Liver (tissue), 9 donors: ENCODE data around the gene ZDHHC11. TPM values are rescaled to one million over a fixed set of nuclear protein-coding genes. Genes with fewer than 3 reads are reported as not detected.
"Not testable (repeated sequence)": the region's sequence is repeated elsewhere in the genome, so short reads cannot be mapped to it uniquely, and the experiment has no call there.

Experiments used
- DNase-seq: peaks from one replicate; pipeline ENCODE4 v3.0.0-alpha.2; 2017; ENCODE audit warnings: low spot score
- H3K27ac ChIP-seq, 2 donors: one replicate each; pipeline ENCODE4 v1.7.0; 2013; ENCODE audit warnings: inconsistent platforms in 2 of 2, low read length in 2 of 2, control low read depth in 1 of 2, low read depth in 1 of 2, mild to moderate bottlenecking in 1 of 2
- H3K27me3 ChIP-seq, 4 donors: one replicate each; pipeline versions ENCODE4 v1.6.1 to v1.7.0; 2013; ENCODE audit warnings: low read length in 3 of 4, inconsistent platforms in 1 of 4, mild to moderate bottlenecking in 1 of 4, moderate library complexity in 1 of 4; ENCODE audit not compliant: control insufficient read depth in 4 of 4, insufficient read depth in 4 of 4
- H3K36me3 ChIP-seq, 4 donors: one replicate each; pipeline versions ENCODE4 v1.6.1 to v1.7.0; 2013; ENCODE audit warnings: low read length in 3 of 4, mild to moderate bottlenecking in 3 of 4, low read depth in 1 of 4, moderate library complexity in 1 of 4; ENCODE audit not compliant: control insufficient read depth in 4 of 4, insufficient read depth in 3 of 4
- H3K4me1 ChIP-seq, 4 donors: one replicate each; pipeline versions ENCODE4 v1.6.1 to v1.7.0; 2013; ENCODE audit warnings: low read length in 3 of 4, mild to moderate bottlenecking in 3 of 4, moderate library complexity in 1 of 4; ENCODE audit not compliant: control insufficient read depth in 4 of 4, insufficient read depth in 4 of 4
- H3K4me3 ChIP-seq, 3 donors: one replicate each; pipeline versions ENCODE4 v1.6.1 to v1.7.0; 2013; ENCODE audit warnings: low read length in 3 of 3, control low read depth in 1 of 3, low read depth in 1 of 3, mild to moderate bottlenecking in 1 of 3
- H3K9ac ChIP-seq, 2 donors: one replicate each; pipeline ENCODE4 v1.7.0; 2013; ENCODE audit warnings: low read length in 2 of 2, mild to moderate bottlenecking in 2 of 2, moderate library complexity in 2 of 2, control low read depth in 1 of 2, low read depth in 1 of 2
- H3K9me3 ChIP-seq, 4 donors: one replicate each; pipeline versions ENCODE4 v1.6.1 to v1.7.0; 2013; ENCODE audit warnings: low read length in 3 of 4; ENCODE audit not compliant: control insufficient read depth in 4 of 4
- EGR1 ChIP-seq, 2 donors: IDR thresholded peaks; 2 replicates each; pipeline ENCODE4 v1.6.1; 2016 to 2018; ENCODE audit warnings: antibody characterized with exemption in 2 of 2, low read depth in 2 of 2
- FOXA1 ChIP-seq: IDR thresholded peaks from 2 replicates; pipeline ENCODE4 v1.6.1; 2016; ENCODE audit warnings: antibody characterized with exemption
- GABPA ChIP-seq, 2 donors: IDR thresholded peaks in 1 of 2; conservative IDR thresholded peaks in 1 of 2; 2 replicates each; pipeline ENCODE4 v1.6.1; 2016; ENCODE audit warnings: antibody characterized with exemption in 2 of 2, mild to moderate bottlenecking in 1 of 2, moderate library complexity in 1 of 2
- HNF4A ChIP-seq, 2 donors: conservative IDR thresholded peaks; 2 replicates each; pipeline ENCODE4 v1.6.1; 2016; ENCODE audit warnings: antibody characterized with exemption in 2 of 2, mild to moderate bottlenecking in 2 of 2
- HNF4G ChIP-seq: IDR thresholded peaks from 2 replicates; pipeline ENCODE4 v1.6.1; 2016; ENCODE audit warnings: antibody characterized with exemption
- NR2F2 ChIP-seq: IDR thresholded peaks from 2 replicates; pipeline ENCODE4 v1.6.1; 2016; ENCODE audit warnings: antibody characterized with exemption
- RAD21 ChIP-seq, 2 donors: IDR thresholded peaks; 2 replicates each; pipeline ENCODE4 v1.6.1; 2016; ENCODE audit warnings: antibody characterized with exemption in 2 of 2, mild to moderate bottlenecking in 2 of 2
- RXRA ChIP-seq, 2 donors: IDR thresholded peaks; 2 replicates each; pipeline ENCODE4 v1.6.1; 2017 to 2018; ENCODE audit warnings: antibody characterized with exemption in 2 of 2, mild to moderate bottlenecking in 1 of 2
- SP1 ChIP-seq: IDR thresholded peaks from 2 replicates; pipeline ENCODE4 v1.6.1; 2018; ENCODE audit warnings: antibody characterized with exemption, mild to moderate bottlenecking
- TAF1 ChIP-seq: conservative IDR thresholded peaks from 2 replicates; pipeline ENCODE4 v1.6.1; 2016; ENCODE audit warnings: antibody characterized with exemption, mild to moderate bottlenecking
- YY1 ChIP-seq: IDR thresholded peaks from 2 replicates; pipeline ENCODE4 v1.6.1; 2016; ENCODE audit warnings: antibody characterized with exemption, mild to moderate bottlenecking
- WGBS: extraction: QIAGEN DNeasy Blood & Tissue Kit; methylation state at CpG from one replicate; pipeline ENCODE4 v1.1.7; 2013; 5-methylcytosine and 5-hydroxymethylcytosine counted together
- polyA plus RNA-seq, 2 donors: library from polyadenylated mRNA; stranded (reverse) in 1 of 2; unstranded in 1 of 2; fragments of 200-250 nt in 1 of 2; fragments of >200 nt in 1 of 2; fragmentation: Nextera tagmentation in 1 of 2; extraction: Ambion mirVana in 1 of 2; gene quantifications; one replicate each; pipeline versions ENCODE4 v1.2.1 to v1.2.3, GENCODE V29; 2013 to 2015
- total RNA-seq, 2 donors: library from RNA; depleted of rRNA; stranded (reverse); fragments of >200 nt; gene quantifications; one replicate each; pipeline ENCODE4 v1.2.3, GENCODE V29; 2014
- TF ChIP-seq, protein P1 (sequence below): IDR thresholded peaks from 2 replicates; pipeline ENCODE4 v1.6.1; 2016; ENCODE audit warnings: antibody characterized with exemption
- TF ChIP-seq, protein P2 (sequence below): IDR thresholded peaks from 2 replicates; pipeline ENCODE4 v1.6.1; 2016; ENCODE audit warnings: antibody characterized with exemption, mild to moderate bottlenecking
- TF ChIP-seq, protein P3 (sequence below): IDR thresholded peaks from 2 replicates; pipeline ENCODE4 v1.6.1; 2016; ENCODE audit warnings: antibody characterized with exemption
- donor health status: healthy.
- donor health status: healthy.
- donor health status: healthy.
- donor health status: healthy.
- donor health status: healthy.

ZDHHC11 gene
- total and polyA plus RNA-seq, 4 donors = 0.93 to 3.2 (median 1.3) TPM

- not testable (repeated sequence) for H3K9ac ChIP-seq
- WGBS = 96% methylated on average over 6 of the region's 6 CpGs
Measured at GRCh38 chr5:774304-774703, 76.5 kb downstream of the ZDHHC11 start.

DNA sequence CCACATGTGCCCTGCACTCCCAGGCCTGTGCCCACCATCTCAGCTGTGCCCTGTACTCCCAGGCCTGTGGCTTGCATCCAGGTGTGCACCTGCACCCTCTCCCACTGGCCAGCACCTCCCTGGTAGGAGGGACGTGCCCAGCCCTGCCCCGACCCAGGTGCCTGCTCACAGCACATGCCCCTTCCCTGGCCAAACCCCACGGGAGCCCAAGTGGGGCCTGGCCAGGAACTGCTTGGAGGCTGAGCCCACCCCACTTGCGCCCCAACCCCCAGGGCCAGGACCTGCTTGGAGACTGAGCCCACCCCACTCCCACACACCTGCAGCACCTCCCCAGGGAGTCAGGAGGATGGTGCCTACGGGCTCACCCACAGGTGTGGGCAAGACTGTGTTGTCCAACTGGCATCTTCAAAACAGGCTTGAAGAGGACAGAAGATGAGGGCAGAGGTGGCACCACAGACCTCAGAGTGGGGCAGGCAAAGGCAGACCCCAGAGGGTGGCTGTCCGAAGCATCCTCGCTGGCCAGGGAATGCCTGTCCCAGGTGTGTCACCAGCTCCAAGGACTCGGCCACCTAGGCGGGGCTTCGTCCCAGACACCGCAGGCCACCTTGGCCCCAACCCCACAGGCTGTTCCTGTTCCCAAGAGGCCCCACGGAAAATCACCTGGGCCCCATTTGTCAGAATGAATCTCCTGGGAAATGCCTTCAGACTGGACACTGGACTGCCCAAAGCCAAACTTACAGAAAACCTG lies 77.1 kb downstream of the ZDHHC11 start:
- DNase-seq = no peak
- no peak overlapping the region for H3K4me3 ChIP-seq
- no peaks in the 10 kb centered on the region for H3K27me3 ChIP-seq
- no peaks in the 10 kb centered on the region for H3K36me3 ChIP-seq
- H3K4me1 ChIP-seq = no peaks in the 10 kb centered on the region
- H3K9ac ChIP-seq = no peak overlapping the region
- WGBS = 93% methylated on average over 12 of the region's 12 CpGs
- H3K9me3 ChIP-seq = no peaks in the 10 kb centered on the region
- H3K27ac ChIP-seq = no peak overlapping the region
- TF ChIP-seq FOXA1 (no peak), YY1 (no peak), RAD21 (IDR thresholded peaks at IDR 0.05) (no peak), GABPA (IDR thresholded peaks at IDR 0.05 in 1 of 2, conservative IDR thresholded peaks at IDR 0.05 in 1 of 2) (no peak), RXRA (IDR thresholded peaks at IDR 0.05) (no peak), NR2F2 (no peak), HNF4G (no peak), TAF1 (no peak), SP1 (no peak), HNF4A (conservative IDR thresholded peaks at IDR 0.05) (no peak), EGR1 (IDR thresholded peaks at IDR 0.05; ENCODE audit: low read depth in 2 of 2) (no peak)
- TF ChIP-seq, protein P1, sequence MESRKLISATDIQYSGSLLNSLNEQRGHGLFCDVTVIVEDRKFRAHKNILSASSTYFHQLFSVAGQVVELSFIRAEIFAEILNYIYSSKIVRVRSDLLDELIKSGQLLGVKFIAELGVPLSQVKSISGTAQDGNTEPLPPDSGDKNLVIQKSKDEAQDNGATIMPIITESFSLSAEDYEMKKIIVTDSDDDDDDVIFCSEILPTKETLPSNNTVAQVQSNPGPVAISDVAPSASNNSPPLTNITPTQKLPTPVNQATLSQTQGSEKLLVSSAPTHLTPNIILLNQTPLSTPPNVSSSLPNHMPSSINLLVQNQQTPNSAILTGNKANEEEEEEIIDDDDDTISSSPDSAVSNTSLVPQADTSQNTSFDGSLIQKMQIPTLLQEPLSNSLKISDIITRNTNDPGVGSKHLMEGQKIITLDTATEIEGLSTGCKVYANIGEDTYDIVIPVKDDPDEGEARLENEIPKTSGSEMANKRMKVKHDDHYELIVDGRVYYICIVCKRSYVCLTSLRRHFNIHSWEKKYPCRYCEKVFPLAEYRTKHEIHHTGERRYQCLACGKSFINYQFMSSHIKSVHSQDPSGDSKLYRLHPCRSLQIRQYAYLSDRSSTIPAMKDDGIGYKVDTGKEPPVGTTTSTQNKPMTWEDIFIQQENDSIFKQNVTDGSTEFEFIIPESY = no peak
- TF ChIP-seq, protein P2, sequence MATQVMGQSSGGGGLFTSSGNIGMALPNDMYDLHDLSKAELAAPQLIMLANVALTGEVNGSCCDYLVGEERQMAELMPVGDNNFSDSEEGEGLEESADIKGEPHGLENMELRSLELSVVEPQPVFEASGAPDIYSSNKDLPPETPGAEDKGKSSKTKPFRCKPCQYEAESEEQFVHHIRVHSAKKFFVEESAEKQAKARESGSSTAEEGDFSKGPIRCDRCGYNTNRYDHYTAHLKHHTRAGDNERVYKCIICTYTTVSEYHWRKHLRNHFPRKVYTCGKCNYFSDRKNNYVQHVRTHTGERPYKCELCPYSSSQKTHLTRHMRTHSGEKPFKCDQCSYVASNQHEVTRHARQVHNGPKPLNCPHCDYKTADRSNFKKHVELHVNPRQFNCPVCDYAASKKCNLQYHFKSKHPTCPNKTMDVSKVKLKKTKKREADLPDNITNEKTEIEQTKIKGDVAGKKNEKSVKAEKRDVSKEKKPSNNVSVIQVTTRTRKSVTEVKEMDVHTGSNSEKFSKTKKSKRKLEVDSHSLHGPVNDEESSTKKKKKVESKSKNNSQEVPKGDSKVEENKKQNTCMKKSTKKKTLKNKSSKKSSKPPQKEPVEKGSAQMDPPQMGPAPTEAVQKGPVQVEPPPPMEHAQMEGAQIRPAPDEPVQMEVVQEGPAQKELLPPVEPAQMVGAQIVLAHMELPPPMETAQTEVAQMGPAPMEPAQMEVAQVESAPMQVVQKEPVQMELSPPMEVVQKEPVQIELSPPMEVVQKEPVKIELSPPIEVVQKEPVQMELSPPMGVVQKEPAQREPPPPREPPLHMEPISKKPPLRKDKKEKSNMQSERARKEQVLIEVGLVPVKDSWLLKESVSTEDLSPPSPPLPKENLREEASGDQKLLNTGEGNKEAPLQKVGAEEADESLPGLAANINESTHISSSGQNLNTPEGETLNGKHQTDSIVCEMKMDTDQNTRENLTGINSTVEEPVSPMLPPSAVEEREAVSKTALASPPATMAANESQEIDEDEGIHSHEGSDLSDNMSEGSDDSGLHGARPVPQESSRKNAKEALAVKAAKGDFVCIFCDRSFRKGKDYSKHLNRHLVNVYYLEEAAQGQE = no peak
- TF ChIP-seq, protein P3, sequence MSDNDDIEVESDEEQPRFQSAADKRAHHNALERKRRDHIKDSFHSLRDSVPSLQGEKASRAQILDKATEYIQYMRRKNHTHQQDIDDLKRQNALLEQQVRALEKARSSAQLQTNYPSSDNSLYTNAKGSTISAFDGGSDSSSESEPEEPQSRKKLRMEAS = no peak

More at GRCh38 chr5:774304-774703, 76.5 kb downstream of the ZDHHC11 start:
- DNase-seq = peak; percentile 32
- not testable (repeated sequence) for H3K9me3 ChIP-seq, H3K4me1 ChIP-seq, H3K27ac ChIP-seq, H3K36me3 ChIP-seq, H3K27me3 ChIP-seq, H3K4me3 ChIP-seq

- H3K36me3 ChIP-seq, H3K27ac ChIP-seq, H3K4me1 ChIP-seq, H3K9ac ChIP-seq, DNase-seq, H3K4me3 ChIP-seq, H3K9me3 ChIP-seq, H3K27me3 ChIP-seq: not testable (repeated sequence)
- 93% methylated on average over 13 of the region's 13 CpGs for WGBS
Measured at GRCh38 chr5:772931-773330, 77.9 kb downstream of the ZDHHC11 start.

- not testable (repeated sequence) for H3K36me3 ChIP-seq, H3K27me3 ChIP-seq, H3K9me3 ChIP-seq, H3K27ac ChIP-seq, H3K4me1 ChIP-seq, DNase-seq, H3K4me3 ChIP-seq, H3K9ac ChIP-seq
- WGBS = 89% methylated on average over 5 of the region's 14 CpGs
Measured at GRCh38 chr5:772547-772890, 78.3 kb downstream of the ZDHHC11 start.

DNA sequence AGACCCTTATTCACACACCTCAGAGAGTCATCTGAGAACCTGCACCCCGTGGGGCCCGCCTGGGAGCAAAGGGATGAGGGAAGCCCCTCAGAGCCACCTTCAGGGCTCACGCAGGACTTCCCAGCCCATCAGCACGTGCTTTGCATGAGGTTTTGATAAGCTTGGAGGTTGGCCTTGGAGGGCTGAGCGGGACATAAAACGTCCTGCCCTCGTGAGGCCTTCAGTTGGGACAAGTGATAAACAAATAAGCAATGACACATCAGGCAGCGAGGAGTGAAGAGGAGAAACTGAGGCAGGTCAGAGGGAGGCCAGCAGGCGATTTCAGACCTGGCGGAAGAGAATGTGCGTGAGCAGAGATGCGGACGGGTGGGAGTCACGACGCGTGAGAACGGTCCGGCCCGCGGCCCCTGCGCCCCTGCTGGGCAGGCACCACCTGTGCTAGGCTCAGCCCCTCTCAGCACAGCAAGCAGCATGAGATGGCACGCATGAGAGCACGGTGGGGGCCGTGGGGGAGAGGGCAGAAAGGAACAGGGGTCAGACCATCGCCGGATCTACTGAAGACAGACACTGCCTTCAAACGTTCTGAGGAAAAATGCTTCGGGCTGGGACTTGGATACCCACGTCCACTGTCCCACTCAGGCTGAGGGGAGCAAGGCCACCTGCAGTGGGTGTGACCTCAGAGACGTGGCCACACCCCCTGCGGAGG lies 78.8 kb downstream of the ZDHHC11 start:
- not testable (repeated sequence) for H3K4me1 ChIP-seq, DNase-seq, H3K27me3 ChIP-seq, H3K27ac ChIP-seq, H3K4me3 ChIP-seq, H3K9ac ChIP-seq, H3K36me3 ChIP-seq, H3K9me3 ChIP-seq
- WGBS = 79% methylated on average over 14 of the region's 31 CpGs
